HG02973 (cell line): ENCODE results near the gene PRSS53.

Experiments
- ATAC-seq: cut with Tn5 transposase; IDR thresholded peaks from one replicate; pipeline ENCODE4 v1.9.1; 2021; ENCODE audit warnings: moderate library complexity; ENCODE audit not compliant: unreplicated experiment

Gene PRSS53

DNA sequence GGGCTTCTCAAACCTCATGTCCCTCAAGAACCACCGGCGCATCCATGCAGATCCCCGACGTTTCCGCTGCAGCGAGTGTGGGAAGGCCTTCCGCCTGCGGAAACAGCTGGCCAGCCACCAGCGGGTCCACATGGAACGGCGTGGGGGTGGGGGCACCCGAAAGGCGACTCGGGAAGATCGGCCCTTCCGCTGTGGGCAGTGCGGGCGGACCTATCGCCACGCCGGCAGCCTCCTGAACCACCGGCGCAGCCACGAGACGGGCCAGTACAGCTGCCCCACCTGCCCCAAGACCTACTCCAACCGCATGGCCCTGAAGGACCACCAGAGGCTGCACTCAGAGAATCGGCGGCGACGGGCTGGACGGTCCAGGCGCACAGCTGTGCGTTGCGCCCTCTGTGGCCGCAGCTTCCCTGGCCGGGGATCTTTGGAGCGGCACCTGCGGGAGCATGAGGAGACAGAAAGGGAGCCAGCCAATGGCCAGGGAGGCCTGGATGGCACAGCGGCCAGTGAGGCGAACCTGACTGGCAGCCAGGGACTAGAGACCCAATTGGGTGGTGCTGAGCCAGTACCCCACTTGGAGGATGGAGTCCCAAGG is 8.6 kb downstream of the PRSS53 start:
- ATAC-seq, result no peak

DNA sequence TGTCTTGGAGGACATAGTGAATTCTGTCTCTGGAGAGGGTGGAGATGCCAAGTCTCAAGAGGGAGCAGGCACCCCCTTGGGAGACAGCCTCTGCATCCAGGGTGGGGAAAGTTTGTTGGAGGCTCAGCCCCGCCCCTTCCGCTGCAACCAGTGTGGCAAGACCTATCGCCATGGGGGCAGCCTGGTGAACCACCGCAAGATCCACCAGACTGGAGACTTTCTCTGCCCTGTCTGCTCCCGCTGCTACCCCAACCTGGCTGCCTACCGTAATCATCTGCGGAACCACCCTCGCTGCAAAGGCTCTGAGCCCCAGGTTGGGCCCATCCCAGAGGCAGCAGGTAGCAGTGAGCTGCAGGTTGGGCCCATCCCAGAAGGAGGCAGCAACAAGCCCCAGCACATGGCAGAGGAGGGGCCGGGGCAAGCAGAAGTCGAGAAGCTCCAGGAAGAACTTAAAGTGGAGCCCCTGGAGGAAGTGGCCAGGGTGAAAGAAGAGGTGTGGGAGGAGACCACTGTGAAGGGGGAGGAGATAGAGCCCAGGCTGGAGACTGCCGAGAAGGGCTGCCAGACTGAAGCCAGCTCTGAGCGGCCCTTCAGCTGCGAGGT is 9.3 kb downstream of the PRSS53 start:
- no peak for ATAC-seq

DNA sequence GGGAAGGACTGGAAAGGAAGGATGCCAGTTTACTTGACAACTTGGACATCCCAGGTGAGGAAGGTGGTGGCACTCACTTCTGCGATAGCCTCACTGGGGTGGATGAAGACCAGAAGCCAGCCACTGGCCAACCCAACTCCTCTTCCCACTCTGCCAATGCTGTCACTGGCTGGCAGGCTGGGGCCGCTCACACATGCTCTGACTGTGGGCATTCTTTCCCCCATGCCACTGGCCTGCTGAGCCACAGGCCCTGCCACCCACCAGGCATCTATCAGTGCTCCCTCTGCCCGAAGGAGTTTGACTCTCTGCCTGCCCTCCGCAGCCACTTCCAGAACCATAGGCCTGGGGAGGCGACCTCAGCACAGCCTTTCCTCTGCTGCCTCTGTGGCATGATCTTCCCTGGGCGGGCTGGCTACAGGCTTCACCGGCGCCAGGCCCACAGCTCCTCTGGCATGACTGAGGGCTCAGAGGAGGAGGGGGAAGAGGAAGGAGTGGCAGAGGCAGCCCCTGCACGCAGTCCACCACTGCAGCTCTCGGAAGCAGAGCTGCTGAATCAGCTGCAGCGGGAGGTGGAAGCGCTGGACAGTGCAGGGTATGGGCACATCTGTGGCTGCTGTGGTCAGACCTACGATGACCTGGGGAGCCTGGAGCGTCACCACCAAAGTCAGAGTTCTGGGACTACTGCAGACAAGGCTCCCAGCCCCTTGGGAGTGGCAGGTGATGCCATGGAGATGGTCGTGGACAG is 10.0 kb downstream of the PRSS53 start:
- no peak for ATAC-seq

DNA sequence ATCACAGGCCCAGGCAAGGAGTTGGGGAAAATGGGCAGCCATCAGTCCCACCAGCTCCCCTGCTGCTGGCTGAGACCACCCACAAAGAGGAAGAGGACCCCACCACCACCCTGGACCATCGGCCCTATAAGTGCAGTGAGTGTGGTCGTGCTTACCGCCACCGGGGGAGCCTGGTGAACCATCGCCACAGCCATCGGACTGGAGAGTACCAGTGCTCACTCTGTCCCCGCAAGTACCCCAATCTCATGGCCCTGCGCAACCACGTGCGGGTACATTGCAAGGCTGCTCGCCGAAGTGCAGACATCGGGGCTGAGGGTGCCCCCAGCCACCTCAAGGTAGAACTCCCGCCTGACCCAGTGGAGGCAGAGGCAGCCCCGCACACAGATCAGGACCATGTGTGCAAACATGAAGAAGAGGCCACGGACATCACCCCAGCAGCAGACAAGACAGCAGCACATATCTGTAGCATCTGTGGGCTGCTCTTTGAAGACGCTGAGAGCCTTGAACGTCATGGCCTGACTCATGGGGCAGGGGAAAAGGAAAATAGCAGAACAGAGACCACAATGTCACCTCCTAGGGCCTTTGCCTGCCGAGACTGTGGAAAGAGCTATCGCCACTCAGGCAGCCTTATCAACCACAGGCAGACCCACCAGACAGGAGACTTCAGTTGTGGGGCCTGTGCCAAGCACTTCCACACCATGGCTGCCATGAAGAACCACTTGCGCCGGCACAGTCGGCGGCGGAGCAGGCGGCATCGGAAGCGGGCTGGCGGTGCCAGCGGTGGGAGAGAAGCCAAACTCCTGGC is 10.9 kb downstream of the PRSS53 start:
- ATAC-seq, result no peak

DNA sequence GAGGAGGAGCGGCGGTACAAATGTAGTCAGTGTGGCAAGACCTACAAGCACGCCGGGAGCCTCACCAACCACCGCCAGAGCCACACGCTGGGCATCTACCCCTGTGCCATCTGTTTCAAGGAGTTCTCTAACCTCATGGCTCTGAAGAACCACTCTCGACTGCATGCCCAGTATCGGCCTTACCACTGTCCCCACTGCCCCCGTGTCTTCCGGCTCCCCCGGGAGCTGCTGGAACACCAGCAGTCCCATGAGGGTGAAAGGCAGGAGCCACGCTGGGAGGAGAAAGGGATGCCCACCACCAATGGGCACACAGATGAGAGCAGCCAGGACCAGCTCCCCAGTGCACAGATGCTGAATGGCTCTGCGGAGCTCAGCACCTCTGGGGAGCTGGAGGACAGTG is 11.7 kb downstream of the PRSS53 start:
- no peak for ATAC-seq

DNA sequence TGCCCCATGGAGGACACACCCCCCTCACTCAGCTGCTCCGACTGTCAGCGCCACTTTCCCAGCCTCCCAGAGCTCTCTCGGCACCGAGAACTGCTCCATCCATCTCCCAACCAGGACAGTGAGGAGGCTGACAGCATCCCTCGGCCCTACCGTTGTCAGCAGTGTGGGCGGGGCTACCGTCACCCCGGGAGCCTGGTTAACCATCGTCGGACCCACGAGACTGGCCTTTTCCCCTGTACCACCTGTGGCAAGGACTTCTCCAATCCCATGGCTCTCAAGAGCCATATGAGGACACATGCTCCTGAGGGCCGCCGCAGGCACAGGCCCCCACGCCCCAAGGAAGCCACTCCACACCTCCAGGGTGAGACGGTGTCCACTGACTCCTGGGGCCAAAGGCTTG is 12.4 kb downstream of the PRSS53 start:
- ATAC-seq, result no peak

DNA sequence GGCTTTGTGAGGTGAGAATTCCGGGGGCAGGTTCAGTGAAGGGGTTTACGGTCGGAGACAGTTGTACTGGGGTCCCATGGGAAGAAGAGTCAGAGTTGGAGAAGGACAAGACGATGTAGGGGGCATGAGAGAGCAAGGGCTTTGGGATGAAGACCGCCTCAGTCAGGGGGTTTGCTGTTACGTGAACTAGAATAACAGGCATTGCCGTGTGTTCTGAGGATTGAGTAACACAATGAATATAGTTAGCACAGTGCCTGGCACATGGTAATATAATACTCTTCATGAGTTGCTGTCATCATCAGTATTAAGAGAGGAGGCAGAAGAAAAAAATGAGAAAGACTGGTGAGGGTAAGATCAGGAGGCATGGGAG is 13.9 kb downstream of the PRSS53 start:
- no peak for ATAC-seq

DNA sequence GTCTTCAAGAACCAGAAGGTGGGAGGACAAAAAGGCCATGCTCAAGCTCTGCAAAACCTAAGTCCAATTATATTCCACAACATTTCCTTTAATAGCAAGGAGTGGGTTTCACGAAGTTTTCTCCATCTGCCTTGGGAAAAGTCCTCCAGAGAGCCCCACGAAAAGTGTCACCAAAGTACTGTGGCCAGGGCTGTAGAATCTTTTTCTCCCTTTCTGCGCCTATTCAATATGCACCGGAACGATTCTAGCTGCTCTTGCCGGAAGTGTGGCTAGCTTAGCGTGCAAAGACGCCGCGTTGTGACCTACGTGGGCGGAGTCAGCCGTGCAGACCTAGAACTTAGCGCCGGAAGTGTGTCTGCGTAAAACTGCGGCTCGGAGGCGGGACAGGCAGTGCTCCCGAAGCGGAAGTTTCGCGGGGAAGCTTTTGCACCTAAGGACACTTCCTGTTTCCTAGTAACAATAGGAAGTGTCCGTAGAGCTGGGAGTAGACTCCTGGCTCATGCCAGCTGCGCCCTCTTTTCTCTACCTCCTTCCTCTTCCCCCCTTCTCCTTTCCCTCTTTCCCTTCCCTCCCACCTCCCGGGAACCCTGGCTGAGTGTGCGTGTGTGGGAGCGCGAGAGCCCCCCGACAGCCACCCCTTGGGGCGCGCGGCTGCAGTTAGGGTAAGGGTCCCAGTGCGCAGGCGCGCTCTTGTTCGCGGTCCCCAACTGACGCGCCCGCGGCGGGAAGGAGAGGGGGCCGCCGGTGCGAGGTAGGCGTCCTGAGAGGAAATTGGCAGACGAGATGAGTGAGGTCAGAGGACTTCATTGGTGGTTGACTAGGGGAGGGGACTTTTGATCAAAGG is 14.6 kb downstream of the PRSS53 start, which contains the start of the genes ZNF646 and ZNF668:
Gene ZNF646, plus strand, starts transcription at position 453 of the 844 bp plus-strand sequence. CDS start 1,903 bp downstream, outside the sequence.
Gene ZNF668, minus strand, starts transcription at position 271 of the 844 bp plus-strand sequence. CDS start 9,781 bp downstream, outside the sequence.
- ATAC-seq, result peak; percentile 57

DNA sequence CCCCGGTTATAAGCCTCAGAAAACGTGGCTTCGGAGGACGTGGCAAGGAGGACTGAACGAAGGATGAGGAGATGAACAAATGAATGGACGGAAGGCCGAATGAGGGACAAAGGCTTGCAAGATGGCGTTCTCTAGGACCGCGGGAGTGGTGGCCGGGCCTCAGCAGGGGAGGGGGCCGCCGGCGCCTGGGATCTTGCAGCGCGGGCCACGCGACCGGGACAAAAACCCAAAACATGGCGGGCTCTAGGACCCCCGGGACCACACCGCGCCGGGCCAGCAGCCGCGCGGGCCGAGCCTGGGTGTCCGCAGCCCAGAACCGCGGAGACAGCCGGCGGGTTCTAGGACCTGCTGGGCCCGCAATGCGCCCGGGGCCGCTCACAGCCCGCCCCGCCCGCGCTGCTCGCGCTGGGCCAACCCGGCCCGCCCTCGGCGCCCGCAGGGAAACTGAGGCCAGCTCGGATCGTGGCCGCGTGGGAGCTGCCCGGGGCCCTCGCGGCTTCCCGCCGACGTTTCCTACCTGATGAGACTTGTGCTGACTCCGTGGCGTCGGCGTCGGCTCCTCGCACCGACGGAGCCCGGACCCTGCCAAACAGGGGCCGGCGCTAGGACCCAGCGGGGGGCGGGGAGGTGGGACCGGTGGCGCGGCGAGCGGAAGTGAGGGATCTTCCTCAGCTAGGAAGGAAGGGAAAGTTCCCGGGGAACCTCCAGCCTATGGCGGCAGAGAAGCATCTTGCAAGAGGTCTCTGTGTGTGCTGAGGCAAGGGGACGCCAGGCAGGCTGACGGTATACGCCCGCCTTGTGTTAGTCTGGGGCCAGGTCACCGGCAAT is 15.4 kb downstream of the PRSS53 start:
- peak; percentile 45 for ATAC-seq

DNA sequence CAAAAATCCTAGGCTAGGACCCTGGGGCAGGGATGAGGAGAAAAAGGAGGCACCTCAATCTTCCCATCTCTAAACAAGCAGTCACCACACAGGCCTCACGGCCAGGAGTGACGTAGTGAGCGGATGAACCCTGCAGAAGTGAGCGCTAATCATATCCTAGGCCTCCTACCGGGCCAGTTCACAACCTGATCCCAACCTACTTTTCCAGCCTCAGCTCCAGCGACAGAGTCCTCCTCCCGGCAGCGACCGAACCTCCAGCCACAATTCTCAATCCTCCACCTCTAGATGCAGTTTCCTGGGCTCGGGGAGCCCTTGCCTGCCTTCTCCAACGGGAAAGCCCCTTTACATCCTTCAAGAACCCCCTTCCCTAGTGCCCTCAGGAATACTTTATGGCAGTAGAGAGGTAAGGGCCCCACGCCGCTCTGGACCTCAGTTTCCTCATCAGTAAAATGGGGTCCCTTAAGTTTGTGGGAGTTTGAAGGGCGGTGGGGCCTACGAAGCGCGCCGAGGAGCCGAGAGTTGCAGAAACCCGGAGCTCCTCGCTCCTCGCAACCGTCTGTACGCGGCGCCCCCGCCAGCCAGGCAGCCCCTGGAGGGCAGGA is 16.1 kb downstream of the PRSS53 start:
- no peak for ATAC-seq

DNA sequence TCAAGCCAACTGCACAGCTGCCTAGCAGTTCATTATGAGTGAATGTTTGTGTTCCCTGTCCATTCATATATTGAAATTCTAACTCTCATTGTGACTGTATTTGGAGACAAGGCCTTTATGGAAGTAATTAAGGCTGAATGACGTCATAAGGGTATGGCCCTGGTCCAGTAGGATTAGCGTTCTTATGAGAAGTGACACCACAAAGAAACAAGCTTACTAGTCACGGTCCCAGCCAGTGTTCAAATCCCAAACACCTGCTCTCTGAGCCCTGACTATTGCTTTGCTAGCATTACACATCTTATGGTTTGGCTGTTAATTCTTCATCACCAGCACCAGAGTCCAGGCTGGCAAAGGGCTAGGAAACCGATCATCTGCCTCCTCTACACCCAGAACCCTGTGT is 16.9 kb downstream of the PRSS53 start:
- no peak for ATAC-seq

DNA sequence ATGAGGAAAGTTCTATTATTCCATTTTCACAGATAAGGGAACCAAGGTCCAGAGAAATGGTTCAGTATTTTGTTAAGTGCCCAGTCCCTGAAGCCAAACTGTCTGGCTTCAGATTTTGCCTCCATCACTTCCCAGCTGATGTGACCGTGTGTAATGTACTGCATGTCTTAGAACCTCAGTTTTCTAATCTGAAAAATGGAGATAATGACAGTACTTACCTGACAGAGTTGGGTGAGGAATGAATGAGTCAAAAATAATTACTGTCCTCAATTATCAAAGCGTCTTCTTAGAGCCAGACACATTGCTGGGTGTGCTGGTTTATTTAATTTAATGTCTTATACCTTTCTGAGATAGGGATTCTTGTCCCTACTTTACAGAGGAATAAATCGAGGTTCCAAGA is 21.4 kb downstream of the PRSS53 start:
- ATAC-seq, result no peak

DNA sequence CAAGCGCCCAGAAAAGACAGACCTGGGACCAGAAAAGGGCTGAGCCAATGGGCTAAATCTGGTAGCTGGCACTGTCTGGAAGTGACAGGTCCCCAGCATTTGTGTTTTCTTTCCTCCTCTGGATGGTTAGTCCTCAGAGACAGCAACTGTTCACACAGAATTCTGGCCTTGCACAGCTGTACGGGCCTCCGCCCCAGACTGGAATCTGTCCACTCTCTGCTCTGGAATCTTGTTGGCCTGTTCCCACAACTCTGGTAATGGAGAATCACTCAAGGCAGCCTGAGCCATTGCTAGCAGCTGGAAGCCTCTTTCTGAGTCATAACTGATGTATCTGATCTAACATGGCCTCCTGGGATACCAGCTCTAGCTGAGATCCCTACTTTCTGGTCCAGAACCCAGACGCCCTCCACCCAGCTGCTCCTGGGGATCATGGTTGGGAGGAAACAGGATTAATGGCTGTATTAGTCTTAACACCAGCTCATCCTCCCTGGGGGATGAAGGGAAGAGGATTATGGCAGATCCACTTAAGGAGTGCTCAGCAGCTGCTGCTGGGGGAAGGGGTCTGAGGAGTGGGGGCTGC is 23.8 kb downstream of the PRSS53 start:
- ATAC-seq, result no peak

DNA sequence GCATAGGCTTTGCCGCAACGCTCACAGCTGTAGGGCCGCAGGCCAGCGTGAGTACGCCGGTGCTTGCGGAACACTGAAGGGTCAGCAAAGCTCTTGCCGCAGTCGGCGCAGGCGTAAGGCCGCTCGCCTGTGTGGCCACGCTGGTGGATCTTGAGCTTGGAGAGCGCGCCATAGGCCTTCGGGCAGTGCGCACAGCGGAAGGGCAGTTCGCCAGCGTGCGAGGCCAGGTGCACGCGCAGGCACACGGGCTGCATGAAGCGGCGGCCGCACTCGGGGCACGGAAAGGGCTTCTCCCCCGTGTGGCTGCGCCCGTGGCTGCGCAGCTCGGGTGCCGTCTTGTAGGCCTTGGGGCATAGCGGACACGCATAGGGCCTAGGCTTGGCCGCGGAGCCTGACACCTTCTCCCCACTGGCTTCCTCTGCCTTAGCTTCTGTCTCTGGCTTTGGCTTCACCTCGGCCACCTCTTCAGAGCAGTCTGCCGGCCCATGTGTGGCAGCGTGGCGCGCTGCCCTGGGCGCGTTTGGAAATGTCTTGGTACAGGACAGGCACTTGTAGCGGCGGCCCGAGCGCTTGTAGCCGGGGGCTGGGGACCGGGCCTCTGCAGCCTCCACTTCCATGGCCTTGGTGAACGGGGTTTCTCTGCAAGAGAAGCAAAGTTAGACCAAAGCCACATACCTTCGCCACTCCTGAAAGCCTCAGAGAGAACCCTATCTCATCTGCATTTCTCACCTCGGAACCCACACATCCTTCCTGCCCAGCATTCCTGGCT is 24.7 kb downstream of the PRSS53 start:
- ATAC-seq, result no peak

DNA sequence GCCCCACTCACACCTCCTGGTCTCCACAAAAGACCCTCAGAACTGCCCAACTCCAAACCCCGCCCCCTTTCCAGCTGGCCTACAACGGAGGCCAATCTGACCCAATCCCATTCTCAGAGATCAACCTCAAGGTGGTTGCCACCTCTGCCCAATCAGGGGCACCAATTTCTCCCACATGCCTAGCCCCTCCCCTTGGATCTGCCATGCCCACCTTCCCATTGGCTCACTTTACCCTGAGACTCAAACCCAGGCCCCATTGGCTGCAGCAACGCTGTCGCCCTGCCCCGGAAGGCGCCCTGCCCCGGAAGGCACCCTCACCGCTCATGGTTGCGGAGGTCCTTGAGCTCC is 25.3 kb downstream of the PRSS53 start:
- no peak for ATAC-seq

DNA sequence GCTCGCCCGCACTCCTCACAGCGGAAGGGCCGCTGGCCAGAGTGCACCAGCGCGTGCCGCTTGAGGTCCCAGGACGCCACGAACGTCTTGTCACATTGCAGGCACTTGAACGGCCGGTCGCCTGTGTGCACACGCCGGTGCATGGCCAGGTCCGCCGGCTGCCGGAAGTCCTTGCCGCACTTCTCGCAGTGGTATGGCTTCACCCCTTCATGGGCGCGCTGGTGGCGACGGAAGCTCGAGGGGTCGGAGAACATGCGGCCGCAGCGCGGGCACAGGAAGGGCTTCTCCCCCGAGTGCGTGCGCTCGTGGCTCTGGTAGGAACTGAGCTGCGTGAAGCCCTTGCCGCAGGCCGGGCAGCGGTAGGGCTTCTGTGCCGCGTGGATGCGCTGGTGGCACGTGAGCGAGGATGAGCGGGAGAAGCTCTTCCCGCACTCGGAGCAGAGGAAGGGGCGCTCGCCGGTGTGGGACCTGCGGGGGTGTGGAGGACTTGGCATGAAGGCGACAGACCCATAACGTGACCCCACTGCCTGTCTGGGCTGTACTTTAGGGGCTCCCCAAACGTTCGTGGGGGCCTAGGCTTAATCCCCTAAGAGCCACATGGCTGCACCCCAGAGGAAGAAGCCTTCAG is 26.8 kb downstream of the PRSS53 start:
- no peak for ATAC-seq

DNA sequence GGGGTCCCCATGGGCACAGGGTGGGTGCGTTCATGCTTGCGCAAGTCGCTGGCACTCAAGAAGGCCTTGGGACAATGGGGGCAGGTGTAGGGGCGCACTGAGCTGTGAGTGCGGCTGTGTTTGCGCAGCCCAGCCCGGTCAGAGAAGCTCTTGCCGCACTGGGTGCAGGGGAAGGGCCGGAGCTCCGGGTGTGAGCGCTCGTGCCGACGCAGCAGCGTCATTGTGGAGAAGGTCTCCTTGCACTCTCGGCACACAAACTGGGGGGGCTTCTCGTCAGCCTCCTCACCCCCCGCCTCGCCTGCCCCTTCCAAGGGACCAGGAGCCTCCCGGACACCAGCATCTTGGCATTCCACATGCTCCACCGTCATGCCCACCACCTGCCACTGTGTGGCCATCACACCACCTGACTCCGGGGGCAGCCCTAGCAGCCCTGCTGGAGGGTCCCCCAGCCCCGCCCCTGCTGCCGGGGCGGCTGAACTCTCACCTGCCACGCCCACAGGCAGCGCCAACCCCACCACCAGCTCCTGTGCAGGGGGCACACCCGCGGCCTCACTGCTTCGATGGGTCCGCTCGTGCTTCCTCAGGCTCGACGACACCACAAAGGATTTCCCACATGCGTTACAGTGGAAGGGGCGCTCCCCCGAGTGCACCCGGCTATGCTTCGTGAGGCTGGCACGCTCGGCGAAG is 27.5 kb downstream of the PRSS53 start:
- ATAC-seq, result no peak
